GM19238 (cell line): ENCODE results near the gene AKT1.

ENCODE experiments used
- DNase-seq: peaks from one replicate; pipeline ENCODE4 v3.0.0; 2011; ENCODE audit warnings: low spot score; ENCODE audit not compliant: insufficient read length

AKT1 gene

DNA sequence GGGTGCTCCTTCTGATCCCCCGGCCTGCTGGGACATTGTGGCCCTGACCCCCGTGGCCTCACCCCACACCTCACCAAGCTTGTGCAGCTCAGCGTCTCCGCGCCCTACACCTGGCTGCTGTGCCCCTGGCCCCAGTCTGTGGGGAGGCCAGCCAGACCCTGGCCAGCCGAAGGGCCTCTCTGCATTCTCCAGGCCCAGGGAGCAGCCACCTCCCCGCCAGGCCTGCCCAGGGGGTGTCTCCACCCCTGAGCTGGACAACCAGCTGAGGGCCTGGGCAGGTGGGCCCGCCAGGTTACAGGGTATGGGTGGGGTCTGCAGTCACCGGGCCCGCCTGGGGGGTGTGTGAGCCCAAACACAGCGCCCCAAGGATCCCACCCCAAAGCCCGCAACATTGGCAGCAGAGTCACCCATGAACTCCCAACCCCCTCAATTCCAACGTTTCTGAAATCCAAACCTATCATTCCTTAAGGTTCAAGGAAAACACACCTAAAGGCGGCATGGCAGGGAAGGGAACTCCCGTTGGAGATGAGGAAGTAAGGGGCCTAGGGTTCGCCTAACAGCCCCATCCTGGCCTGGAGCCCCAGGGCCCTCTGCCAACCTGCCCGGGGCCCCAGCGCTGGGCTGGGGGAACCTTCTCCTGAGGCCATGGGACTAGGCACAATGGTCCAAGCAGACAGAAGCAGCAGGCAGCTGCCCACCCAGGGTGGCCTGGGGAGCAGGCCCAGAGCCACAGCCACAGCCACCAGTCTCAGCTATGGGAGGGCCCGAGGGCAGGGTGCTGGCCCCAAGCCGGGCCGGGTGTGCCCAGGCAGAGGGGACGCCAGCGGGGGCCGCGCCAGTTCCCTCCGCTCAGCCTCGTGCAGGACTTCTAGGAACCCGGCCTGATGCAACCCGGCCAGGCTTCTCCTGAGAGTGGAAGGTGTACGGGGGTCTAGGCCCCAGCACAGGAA lies 8.5 kb downstream of the AKT1 start:
- DNase-seq = no peak

GRCh38 chr14:104786091-104786586 lies 9.4 kb downstream of the AKT1 start:
- DNase-seq = no peak

GRCh38 chr14:104785708-104786080 lies 9.9 kb downstream of the AKT1 start:
- no peak for DNase-seq

GRCh38 chr14:104784846-104785707 lies 10.5 kb downstream of the AKT1 start:
- no peak for DNase-seq

- DNase-seq = no peak
Observed at GRCh38 chr14:104784218-104784568, 11.4 kb downstream of the AKT1 start.

- no peak for DNase-seq
Observed at GRCh38 chr14:104783484-104784217, 11.9 kb downstream of the AKT1 start.

DNA sequence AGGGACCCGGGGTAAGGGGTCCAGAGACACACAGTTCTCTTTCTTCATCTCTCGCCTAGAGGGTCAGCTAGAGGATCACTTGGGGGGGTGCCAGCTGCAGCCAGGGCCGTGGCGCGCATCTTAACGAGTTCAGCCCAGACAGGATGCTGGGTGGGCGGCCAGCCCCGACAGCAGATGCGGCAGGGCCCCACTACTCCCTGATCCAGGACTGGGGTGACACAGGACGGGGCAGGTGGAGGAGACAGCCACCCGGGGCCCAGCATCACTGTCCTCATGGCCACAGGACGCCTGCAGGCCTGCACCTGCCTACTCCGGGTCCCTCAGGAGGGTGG lies 12.8 kb downstream of the AKT1 start:
- no peak for DNase-seq

DNA sequence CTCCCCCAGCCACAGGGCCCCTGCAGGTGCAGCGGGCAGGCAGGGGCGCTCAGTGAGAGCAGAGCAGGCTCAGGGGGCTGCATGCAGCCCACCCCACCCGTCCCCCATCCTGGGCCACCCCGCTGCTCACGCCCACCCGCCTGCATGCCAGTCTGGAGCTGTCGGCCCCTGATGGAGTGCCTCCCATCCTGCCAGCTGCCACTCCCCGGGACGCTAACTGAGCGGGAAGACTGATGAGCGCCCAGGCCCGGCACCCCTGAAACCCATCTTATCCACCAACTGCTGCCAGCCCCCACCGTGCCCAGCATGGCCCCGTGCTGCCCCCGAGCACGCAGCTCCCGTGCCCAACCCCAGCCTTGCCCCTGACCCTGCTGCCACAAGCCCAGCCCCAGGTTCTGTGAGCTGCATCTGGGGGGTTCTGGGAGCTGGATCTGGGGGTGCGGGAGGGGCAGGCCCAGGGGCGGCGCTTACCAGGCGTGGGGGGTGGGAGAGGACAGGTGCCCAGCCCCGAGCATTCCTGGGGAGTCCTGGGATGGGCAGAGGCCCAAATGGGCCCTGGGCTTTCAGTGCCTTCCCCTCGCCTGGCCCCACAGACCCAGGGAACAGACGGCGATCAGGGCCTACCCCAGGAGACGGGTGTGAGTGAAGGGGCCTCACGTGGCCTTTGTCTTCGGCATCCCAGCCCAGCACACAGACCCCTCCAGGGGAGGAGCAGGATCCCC lies 13.3 kb downstream of the AKT1 start:
- DNase-seq = no peak

- no peak for DNase-seq
Observed at GRCh38 chr14:104781271-104782077, 14.1 kb downstream of the AKT1 start.

GRCh38 chr14:104780513-104781030 lies 15.0 kb downstream of the AKT1 start:
- no peak for DNase-seq

DNA sequence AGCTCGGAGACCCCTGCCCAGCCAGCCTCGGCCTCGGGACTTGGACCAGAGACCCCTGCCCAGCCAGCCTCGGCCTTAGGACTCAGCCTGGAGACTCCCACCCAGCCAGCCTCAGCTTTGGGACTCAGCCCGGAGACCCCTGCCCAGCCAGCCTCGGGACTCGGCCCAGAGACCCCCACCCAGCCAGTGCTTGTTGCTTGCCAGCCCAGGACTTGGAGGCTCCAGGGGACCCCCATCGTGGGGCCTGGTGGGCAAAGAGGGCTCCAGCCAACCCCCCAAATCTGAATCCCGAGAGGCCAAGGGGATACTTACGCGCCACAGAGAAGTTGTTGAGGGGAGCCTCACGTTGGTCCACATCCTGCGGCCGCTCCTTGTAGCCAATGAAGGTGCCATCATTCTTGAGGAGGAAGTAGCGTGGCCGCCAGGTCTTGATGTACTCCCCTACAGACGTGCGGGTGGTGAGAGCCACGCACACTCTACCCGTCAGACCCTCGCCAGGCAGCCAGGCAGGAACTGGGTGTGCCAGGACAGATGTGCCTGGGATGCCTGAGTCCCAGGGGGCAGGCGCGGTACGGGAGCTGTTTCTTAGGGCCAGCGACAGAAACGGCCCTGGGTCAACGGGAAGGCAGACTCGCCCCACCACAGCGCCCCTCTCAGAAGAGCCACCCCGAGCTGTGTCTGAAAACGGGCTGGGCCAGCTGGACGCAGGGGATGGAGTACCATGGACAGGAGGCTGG lies 15.6 kb downstream of the AKT1 start:
- no peak for DNase-seq

DNA sequence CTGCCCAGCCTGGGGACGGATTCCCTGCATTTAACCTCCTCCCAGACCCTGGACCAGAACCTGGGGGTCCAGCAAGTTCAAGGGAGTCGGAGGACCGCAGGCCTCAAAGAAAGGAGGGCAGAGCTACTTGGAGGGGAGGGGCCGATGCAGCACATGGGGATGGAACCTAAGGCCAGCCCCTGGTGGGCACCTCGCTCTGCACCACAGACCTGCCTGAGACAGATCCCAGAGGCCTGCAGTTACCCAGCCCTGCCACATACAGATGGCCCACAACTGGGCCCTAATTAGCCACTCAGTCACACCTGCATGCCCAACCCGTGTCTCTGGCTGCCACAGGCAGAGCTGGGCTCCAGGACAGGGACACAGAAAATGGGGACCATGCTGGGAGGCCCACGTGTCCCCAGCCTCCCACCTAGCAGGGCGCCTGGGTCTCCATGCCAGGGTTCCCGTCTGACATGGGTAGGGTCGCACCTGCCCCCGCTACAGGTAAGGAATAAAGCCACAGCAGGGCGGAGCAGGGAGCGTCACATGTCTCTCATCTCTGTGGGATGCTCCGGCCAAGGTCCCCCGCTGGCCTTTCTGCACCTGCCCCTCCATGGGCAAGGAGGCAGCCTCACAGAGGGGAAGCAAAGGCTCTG lies 16.7 kb downstream of the AKT1 start:
- DNase-seq = no peak

GRCh38 chr14:104777808-104778249 lies 17.7 kb downstream of the AKT1 start:
- DNase-seq = no peak

DNA sequence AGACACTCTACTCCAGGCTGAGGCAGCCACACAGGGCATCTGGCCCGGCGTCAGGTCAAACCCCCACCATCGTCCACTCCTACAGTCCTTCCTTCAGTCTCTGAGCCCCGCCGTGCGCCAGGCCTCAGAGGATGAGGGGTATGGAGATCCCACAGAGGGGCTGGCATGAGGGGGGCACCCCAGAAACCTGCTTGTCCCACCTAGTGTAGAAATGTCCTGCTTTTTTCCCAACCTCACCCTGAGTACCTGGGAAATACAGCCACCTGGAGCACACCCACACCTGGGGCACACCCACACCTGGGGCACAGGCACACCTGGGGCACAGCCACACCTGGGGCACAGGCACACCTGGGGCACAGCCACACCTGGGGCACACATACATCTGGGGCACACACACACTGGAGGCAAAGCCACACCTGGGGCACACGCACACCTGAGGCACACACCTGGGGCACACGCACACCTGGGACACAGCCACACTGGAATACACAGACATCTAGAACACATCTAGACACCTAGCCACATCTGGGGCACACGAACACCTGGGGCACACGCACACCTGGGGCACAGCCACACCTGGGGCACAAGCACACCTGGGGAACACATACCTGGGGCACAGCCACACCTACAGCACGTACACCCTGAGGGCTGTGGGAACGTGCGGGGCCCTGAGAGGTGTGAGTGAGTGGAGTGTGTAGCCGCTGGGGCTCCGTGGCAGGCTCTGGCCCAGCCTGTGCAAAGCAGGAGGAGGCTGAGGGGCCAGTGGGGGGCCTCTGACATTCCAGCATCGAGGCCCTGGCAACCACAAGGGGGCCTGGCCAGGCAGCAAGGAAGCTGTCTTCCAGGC lies 18.4 kb downstream of the AKT1 start:
- no peak for DNase-seq

GRCh38 chr14:104776481-104776880 lies 19.1 kb downstream of the AKT1 start:
- DNase-seq = no peak

GRCh38 chr14:104775073-104775489 lies 20.5 kb downstream of the AKT1 start:
- DNase-seq = no peak

- no peak for DNase-seq
Observed at GRCh38 chr14:104774453-104775072, 21.0 kb downstream of the AKT1 start.
